ENCODE measurements around the gene ARHGAP26. TPM values are rescaled to one million over a fixed set of nuclear protein-coding genes. Genes with fewer than 3 reads are reported as not detected.

Gene ARHGAP26
- polyA plus RNA-seq, 1 donor from 2014 or later = 0.83 TPM

GRCh38 chr5:142902186-142902965 lies 132.2 kb downstream of the ARHGAP26 start:
- H3K27me3 ChIP-seq (ENCODE audit: insufficient read depth, low read depth, low read length) = no peaks in the 10 kb centered on the region
- no peak overlapping the region for H3K4me3 ChIP-seq (ENCODE audit: low read length)
- TF ChIP-seq RAD21 (conservative IDR thresholded peaks at IDR 0.05) (no peak), REST (IDR thresholded peaks at IDR 0.05; ENCODE audit: borderline replicate concordance) (no peak), EP300 (conservative IDR thresholded peaks at IDR 0.05; ENCODE audit: poor library complexity, severe bottlenecking) (no peak), TAF1 (IDR thresholded peaks at IDR 0.05; ENCODE audit: low read depth) (no peak), MXI1 (conservative IDR thresholded peaks at IDR 0.05; ENCODE audit: poor library complexity, severe bottlenecking) (no peak), CTCF (IDR thresholded peaks at IDR 0.05; ENCODE audit: poor library complexity, severe bottlenecking) (no peak), POLR2AphosphoS5 (IDR thresholded peaks at IDR 0.05) (no peak), EZH2 (IDR thresholded peaks at IDR 0.05; ENCODE audit: borderline replicate concordance, insufficient read depth, low read length, poor library complexity, severe bottlenecking) (no peak), SMC3 (conservative IDR thresholded peaks at IDR 0.05; ENCODE audit: poor library complexity) (no peak)
- no peaks in the 10 kb centered on the region for H3K9me2 ChIP-seq (ENCODE audit: insufficient read depth, low read length)
- no peaks in the 10 kb centered on the region for H3K9me3 ChIP-seq (ENCODE audit: low read length)
- no peak overlapping the region for H3K4me2 ChIP-seq (ENCODE audit: low read length)
- no peak overlapping the region for H3K9ac ChIP-seq (ENCODE audit: low read length)
- H2AFZ ChIP-seq (ENCODE audit: low read depth, low read length) = no peak overlapping the region
- H3K27ac ChIP-seq (ENCODE audit: low read length) = no peak overlapping the region
- H3F3A ChIP-seq (ENCODE audit: insufficient read depth, low read length, poor library complexity, severe bottlenecking) = no peaks in the 10 kb centered on the region
- no peaks in the 10 kb centered on the region for H3K36me3 ChIP-seq (ENCODE audit: insufficient read depth, low read length)
- no peaks in the 10 kb centered on the region for H4K20me1 ChIP-seq (ENCODE audit: insufficient read depth)
- no peaks in the 10 kb centered on the region for H3K79me2 ChIP-seq (replicated peaks; ENCODE audit: insufficient read depth, low read length)

GRCh38 chr5:142904416-142904815 lies 134.2 kb downstream of the ARHGAP26 start:
- no peaks in the 10 kb centered on the region for H3K27me3 ChIP-seq (ENCODE audit: insufficient read depth, low read depth, low read length)
- H3K4me2 ChIP-seq (ENCODE audit: low read length) = no peak overlapping the region
- no peaks in the 10 kb centered on the region for H3F3A ChIP-seq (ENCODE audit: insufficient read depth, low read length, poor library complexity, severe bottlenecking)
- H3K9ac ChIP-seq (ENCODE audit: low read length) = no peak overlapping the region
- H3K4me3 ChIP-seq (ENCODE audit: low read length) = no peak overlapping the region
- no peaks in the 10 kb centered on the region for H3K79me2 ChIP-seq (replicated peaks; ENCODE audit: insufficient read depth, low read length)
- TF ChIP-seq RAD21 (conservative IDR thresholded peaks at IDR 0.05) = no peak
- TF ChIP-seq TAF1 (IDR thresholded peaks at IDR 0.05; ENCODE audit: low read depth) = no peak
- TF ChIP-seq REST (IDR thresholded peaks at IDR 0.05; ENCODE audit: borderline replicate concordance) = no peak
- no peak for TF ChIP-seq EZH2 (IDR thresholded peaks at IDR 0.05; ENCODE audit: borderline replicate concordance, insufficient read depth, low read length, poor library complexity, severe bottlenecking)
- TF ChIP-seq MXI1 (conservative IDR thresholded peaks at IDR 0.05; ENCODE audit: poor library complexity, severe bottlenecking) = no peak
- no peak for TF ChIP-seq SMC3 (conservative IDR thresholded peaks at IDR 0.05; ENCODE audit: poor library complexity)
- no peak for TF ChIP-seq CTCF (IDR thresholded peaks at IDR 0.05; ENCODE audit: poor library complexity, severe bottlenecking)
- no peak for TF ChIP-seq POLR2AphosphoS5 (IDR thresholded peaks at IDR 0.05)
- no peak for TF ChIP-seq EP300 (conservative IDR thresholded peaks at IDR 0.05; ENCODE audit: poor library complexity, severe bottlenecking)
- H3K36me3 ChIP-seq (ENCODE audit: insufficient read depth, low read length) = no peaks in the 10 kb centered on the region
- no peak overlapping the region for H2AFZ ChIP-seq (ENCODE audit: low read depth, low read length)
- no peak overlapping the region for H3K27ac ChIP-seq (ENCODE audit: low read length)
- H4K20me1 ChIP-seq (ENCODE audit: insufficient read depth) = no peaks in the 10 kb centered on the region
- H3K9me3 ChIP-seq (ENCODE audit: low read length) = no peaks in the 10 kb centered on the region
- H3K9me2 ChIP-seq (ENCODE audit: insufficient read depth, low read length) = no peaks in the 10 kb centered on the region
